ENCODE measurements around the gene TRAPPC10.

The TRAPPC10 gene

GRCh38 chr21:44064852-44065403 lies 52.8 kb downstream of the TRAPPC10 start:
- no peak for DNase-seq (ENCODE audit: low read depth, low spot score)

- no peak for DNase-seq (ENCODE audit: low read depth, low spot score)
Observed at GRCh38 chr21:44065428-44065827, 53.3 kb downstream of the TRAPPC10 start.

DNA sequence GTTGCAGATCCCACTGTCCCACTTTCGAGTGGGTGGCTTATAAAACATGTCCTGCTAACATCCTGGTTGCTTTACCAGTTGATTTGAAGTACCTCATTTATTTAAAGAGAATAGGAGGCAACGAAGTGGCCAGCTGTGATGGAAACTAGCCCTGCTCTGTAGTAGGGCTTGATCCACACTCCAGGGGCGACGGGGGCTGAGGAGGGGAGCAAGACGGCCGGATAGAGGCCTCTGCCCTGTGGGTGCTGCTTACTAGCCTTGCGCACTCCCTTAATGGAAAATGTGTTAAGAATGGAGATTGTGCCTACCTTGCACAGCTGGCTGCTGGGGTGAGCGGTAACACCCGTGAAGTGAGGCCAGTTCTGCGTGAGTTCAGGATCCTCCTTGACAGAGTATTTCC lies 54.0 kb downstream of the TRAPPC10 start:
- no peak for DNase-seq (ENCODE audit: low read depth, low spot score)

DNA sequence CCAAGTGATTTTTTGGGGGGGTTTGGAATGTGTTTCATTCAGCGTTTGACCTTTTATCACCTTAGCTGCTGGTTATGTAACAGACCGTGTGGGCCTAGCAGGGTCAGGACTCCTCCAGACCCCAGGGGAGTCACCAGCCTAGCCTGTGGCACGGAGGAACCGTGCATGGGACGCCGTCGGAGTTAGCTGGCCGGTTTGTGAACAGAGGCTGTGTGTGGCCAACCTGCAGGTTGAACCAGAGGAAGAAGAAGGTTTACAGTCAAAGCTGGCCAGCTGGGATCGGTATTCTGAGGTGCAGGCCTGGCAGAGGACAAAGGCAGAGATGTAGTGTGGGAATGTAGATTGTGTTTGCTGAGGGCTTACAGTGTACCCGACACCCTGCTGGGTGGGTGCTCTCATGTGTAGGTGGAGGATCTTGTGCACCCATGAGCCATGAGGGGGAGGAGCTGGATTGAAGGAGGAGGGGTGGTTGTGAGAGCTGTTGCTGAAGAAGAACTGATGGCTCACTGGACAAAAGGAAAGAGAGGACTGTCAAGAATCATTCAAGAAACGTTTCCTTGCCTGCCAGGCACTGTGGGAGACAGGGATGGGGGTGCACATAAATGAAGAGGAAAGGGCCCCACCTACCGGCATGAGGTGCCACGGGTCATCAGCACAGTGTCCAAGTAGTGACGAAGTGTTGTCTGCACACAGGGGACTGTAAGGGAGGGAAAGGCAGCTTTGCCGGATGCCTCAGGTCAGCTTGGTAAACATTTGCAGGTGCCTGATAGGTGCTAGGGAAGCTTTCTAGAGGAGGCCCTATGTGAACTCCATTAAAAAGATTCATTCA lies 55.1 kb downstream of the TRAPPC10 start:
- no peak for DNase-seq (ENCODE audit: low read depth, low spot score)

- no peak for DNase-seq (ENCODE audit: low read depth, low spot score)
Observed at GRCh38 chr21:44070391-44070790, 58.3 kb downstream of the TRAPPC10 start.

GRCh38 chr21:44071359-44072104 lies 59.4 kb downstream of the TRAPPC10 start:
- no peak for DNase-seq (ENCODE audit: low read depth, low spot score)

GRCh38 chr21:44072111-44072510 lies 60.0 kb downstream of the TRAPPC10 start:
- no peak for DNase-seq (ENCODE audit: low read depth, low spot score)

DNA sequence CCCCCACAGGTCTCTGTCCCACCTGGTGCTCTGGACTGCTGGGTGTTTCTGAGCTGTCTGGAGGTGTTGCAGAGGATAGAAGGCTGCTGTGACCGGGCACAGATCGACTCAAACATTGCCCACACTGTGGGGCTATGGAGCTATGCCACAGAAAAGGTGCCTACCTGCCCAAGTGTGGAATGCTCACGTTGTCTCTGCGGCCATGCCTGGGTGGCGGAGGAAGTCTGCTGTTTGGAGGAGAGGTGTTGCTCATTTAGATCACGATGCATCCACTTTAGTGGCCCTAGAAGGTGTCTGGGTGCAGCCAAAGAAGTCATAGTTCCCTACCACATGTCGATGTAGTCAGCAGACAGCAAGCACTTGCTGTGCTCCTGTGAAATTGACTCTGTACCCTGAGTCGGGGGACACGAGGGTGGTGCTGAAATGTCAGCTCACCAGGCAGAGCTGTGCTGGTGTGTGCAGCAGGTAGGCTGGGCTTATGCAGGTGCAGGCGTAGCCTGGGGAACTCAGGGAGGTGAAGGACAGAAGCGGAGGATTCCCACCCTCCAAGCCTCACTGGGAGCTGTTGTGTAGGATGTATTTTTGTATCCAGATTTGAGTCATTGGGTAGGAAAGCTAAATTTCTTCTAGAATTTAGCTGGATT lies 62.3 kb downstream of the TRAPPC10 start:
- no peak for DNase-seq (ENCODE audit: low read depth, low spot score)

- no peak for DNase-seq (ENCODE audit: low read depth, low spot score)
Observed at GRCh38 chr21:44076316-44076715, 64.2 kb downstream of the TRAPPC10 start.

- no peak for DNase-seq (ENCODE audit: low read depth, low spot score)
Observed at GRCh38 chr21:44078411-44078981, 66.4 kb downstream of the TRAPPC10 start.

- no peak for DNase-seq (ENCODE audit: low read depth, low spot score)
Observed at GRCh38 chr21:44079446-44079845, 67.3 kb downstream of the TRAPPC10 start.

DNA sequence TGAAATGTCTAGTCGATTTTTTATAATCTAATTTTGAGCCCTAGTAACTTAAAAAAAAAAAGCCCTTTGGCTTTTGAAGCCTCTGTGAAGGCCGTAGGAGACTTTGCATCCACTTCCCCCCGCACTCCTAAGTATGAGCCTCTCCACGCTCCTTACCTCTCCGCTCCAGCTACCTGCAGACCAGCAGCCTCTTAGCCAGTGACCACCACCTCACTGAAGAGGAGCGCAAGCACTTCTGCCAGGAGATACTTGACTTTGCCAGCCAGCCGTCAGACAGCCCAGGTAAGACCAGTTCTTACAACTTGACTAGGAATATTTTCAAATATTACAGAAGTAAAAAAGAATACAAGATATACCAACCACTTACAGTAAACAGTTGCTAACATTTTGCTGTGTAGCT lies 67.7 kb downstream of the TRAPPC10 start:
- DNase-seq (ENCODE audit: low read depth, low spot score): no peak

GRCh38 chr21:44082648-44083440 lies 70.7 kb downstream of the TRAPPC10 start:
- DNase-seq (ENCODE audit: low read depth, low spot score): no peak

DNA sequence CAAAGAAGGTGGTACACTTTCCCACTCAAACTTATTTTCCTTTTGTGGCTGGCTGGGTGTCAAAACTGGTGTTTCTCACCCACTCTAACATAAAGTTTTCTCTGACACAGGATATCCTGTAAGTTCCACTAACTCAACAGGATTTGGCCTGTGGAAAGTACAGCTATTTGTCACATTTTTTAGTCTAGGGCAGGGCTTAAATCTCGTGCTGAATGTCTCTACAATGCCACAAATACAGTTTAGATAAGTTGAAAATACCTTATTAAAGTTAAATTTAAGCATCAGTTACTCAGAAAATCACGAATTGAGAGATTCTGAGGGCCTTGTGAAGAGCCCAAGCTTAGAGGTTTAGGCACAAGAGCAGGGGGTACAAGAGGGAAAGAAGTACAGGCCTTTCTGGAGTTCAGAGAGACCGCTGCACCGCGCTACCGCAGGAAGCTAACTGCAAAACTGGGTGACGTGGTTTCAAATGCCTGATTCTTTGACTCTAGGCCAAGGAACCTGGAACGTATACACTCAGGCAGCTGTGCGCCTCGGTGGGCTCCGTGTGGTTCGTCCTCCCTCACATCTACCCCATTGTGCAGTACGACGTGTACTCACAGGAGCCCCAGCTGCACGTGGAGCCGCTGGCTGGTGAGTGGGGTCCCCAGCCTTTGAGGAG lies 71.7 kb downstream of the TRAPPC10 start:
- DNase-seq (ENCODE audit: low read depth, low spot score): no peak

- DNase-seq (ENCODE audit: low read depth, low spot score): no peak
Observed at GRCh38 chr21:44084496-44085241, 72.6 kb downstream of the TRAPPC10 start.

GRCh38 chr21:44085491-44086321 lies 73.6 kb downstream of the TRAPPC10 start:
- no peak for DNase-seq (ENCODE audit: low read depth, low spot score)

- DNase-seq (ENCODE audit: low read depth, low spot score): no peak
Observed at GRCh38 chr21:44086636-44087425, 74.7 kb downstream of the TRAPPC10 start.

Measured in smooth muscle cell of the brain vasculature (primary cell).